Keratinocyte (primary cell): Measurements from ENCODE around the gene RICTOR.

ENCODE experiments used
- CTCF ChIP-seq, 3 experiments: IDR thresholded peaks in 1 of 3; conservative IDR thresholded peaks in 1 of 3; optimal IDR thresholded peaks in 1 of 3; 2 replicates in 2 of 3; 3 replicates in 1 of 3; pipeline versions ENCODE3 to v1.5.1; 2011; ENCODE audit warnings: low read length in 3 of 3, mild to moderate bottlenecking in 3 of 3, moderate library complexity in 2 of 3, control low read depth in 1 of 3, inconsistent platforms in 1 of 3; ENCODE audit not compliant: insufficient read depth in 2 of 3; ENCODE audit errors: extremely low read depth in 1 of 3
- EZH2 ChIP-seq: IDR thresholded peaks from one replicate; pipeline ENCODE4 v1.6.1; 2012; ENCODE audit warnings: inconsistent platforms, mild to moderate bottlenecking, low read length, moderate library complexity

- TF ChIP-seq EZH2 (no peak), CTCF (optimal IDR thresholded peaks at IDR 0.05 in 1 of 3, IDR thresholded peaks at IDR 0.05 in 1 of 3, conservative IDR thresholded peaks at IDR 0.05 in 1 of 3; ENCODE audit: extremely low read depth in 1 of 3, insufficient read depth in 2 of 3, low read length in 3 of 3) (no peak)
Observed at GRCh38 chr5:38968665-38969064, 105.5 kb downstream of the RICTOR start.
